Mucosa of stomach (tissue), 1 donor: ENCODE measurements around the gene PRKN.

Experiments
- H3K27me3 ChIP-seq: one replicate; pipeline ENCODE4 v1.7.0; 2013; ENCODE audit warnings: mild to moderate bottlenecking, low read length; ENCODE audit not compliant: control insufficient read depth, insufficient read depth
- H3K36me3 ChIP-seq: one replicate; pipeline ENCODE4 v1.7.0; 2013; ENCODE audit warnings: low read length; ENCODE audit not compliant: control insufficient read depth, insufficient read depth
- H3K4me1 ChIP-seq: one replicate; pipeline ENCODE4 v1.7.0; 2013; ENCODE audit warnings: mild to moderate bottlenecking, low read length; ENCODE audit not compliant: control insufficient read depth, insufficient read depth
- H3K4me3 ChIP-seq: one replicate; pipeline ENCODE4 v1.7.0; 2013; ENCODE audit warnings: low read length
- H3K9ac ChIP-seq: one replicate; pipeline ENCODE4 v1.7.0; 2013; ENCODE audit warnings: mild to moderate bottlenecking, low read length, moderate library complexity
- H3K9me3 ChIP-seq: one replicate; pipeline ENCODE4 v1.7.0; 2013; ENCODE audit warnings: mild to moderate bottlenecking, low read length, moderate library complexity; ENCODE audit not compliant: control insufficient read depth
- donor health status: Pancreatic carcinoma.

Gene PRKN

GRCh38 chr6:161305860-161306259, 1421.7 kb downstream of the PRKN start:
- Histone ChIP-seq H3K27me3 (no peaks in the 10 kb centered on the region), H3K4me1 (no peaks in the 10 kb centered on the region), H3K9ac (no peak overlapping the region), H3K9me3 (no peaks in the 10 kb centered on the region), H3K36me3 (no peaks in the 10 kb centered on the region), H3K4me3 (no peak overlapping the region)

DNA sequence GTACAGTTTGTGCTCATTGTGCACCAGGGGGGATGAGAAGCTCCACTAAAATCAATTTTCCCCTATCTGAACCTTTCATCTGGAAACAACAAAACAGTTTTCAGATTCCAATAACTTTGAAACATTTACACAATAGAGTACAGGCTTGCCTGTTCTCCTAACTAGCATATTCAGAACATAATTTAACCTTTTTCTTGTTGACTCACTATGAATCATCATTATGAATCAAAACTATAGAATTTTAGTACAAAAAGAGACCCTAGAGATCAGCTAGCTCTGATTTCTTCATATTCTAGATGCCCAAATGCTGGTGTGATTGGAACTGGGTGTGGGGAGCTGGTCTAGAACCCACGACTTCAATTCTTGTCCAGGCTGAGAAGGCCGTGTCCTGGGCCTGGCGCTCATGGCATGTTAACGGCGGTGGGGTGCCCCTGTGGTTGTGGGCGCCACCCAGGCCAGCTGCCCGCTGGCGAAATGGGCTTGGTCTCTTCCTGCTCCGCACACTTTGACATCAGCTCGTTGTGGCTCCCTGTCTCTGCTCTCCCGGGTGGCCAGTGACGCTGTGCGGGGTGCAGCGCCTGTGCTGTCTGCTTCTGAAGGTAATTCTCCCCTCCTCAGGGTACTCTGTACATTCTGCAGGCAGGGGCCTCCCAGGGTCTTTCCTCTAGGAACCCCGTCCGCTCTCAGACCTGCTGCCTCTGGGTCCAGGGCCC, 1423.8 kb downstream of the PRKN start:
- Histone ChIP-seq H3K36me3 (no peaks in the 10 kb centered on the region), H3K4me3 (no peak overlapping the region), H3K9me3 (no peaks in the 10 kb centered on the region), H3K9ac (no peak overlapping the region), H3K4me1 (no peaks in the 10 kb centered on the region), H3K27me3 (no peaks in the 10 kb centered on the region)

DNA sequence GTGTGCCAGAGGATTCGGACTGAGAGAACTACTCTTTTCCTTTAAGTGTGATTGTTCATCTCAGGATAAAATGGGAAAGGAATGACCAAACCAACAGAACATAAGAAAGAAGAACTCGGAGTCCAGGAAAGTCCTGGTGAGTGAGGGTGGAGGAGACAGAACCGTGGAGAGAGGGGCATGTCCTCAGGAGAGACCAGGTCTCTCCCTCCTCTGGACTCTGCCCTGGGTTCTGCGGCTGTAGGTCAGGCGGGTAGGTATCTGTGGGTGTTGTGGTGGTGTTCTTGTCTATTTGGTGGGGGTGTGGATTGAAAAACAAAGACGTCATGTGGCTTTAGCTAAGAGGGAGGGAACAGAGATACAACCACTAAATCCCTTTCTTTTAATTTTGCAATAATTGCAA, 1424.6 kb downstream of the PRKN start:
- no peaks in the 10 kb centered on the region for H3K9me3 ChIP-seq
- no peaks in the 10 kb centered on the region for H3K4me1 ChIP-seq
- no peaks in the 10 kb centered on the region for H3K36me3 ChIP-seq
- no peak overlapping the region for H3K4me3 ChIP-seq
- no peaks in the 10 kb centered on the region for H3K27me3 ChIP-seq
- H3K9ac ChIP-seq: no peak overlapping the region

DNA sequence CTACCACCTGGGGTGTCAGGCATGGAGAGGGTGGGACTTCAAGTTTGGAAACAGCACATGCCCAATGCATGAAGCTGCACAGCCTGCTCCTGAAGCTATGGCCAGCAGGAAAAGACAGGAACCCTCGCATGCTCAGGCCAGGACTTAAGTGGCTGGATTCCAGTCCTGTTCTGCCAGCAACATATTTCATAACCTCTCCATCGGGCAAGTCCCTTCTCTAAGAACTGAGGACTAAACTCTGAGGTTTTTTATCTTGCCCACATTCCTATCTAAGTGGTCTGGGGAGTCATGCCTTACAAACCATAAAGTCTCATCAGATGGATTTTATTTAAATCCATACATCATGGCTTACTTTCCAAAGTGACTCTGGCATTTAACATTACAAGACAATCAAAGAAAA, 1426.2 kb downstream of the PRKN start:
- Histone ChIP-seq H3K36me3 (no peaks in the 10 kb centered on the region), H3K27me3 (no peaks in the 10 kb centered on the region), H3K4me1 (no peaks in the 10 kb centered on the region), H3K9ac (no peak overlapping the region), H3K9me3 (no peaks in the 10 kb centered on the region), H3K4me3 (no peak overlapping the region)

- no peaks in the 10 kb centered on the region for H3K9me3 ChIP-seq
- H3K4me1 ChIP-seq: no peaks in the 10 kb centered on the region
- no peak overlapping the region for H3K9ac ChIP-seq
- no peaks in the 10 kb centered on the region for H3K36me3 ChIP-seq
- H3K4me3 ChIP-seq: no peak overlapping the region
- H3K27me3 ChIP-seq: no peaks in the 10 kb centered on the region
Observed at GRCh38 chr6:161300823-161301222, 1426.7 kb downstream of the PRKN start.

- no peak overlapping the region for H3K4me3 ChIP-seq
- H3K4me1 ChIP-seq: no peaks in the 10 kb centered on the region
- H3K9ac ChIP-seq: no peak overlapping the region
- no peaks in the 10 kb centered on the region for H3K9me3 ChIP-seq
- H3K36me3 ChIP-seq: no peaks in the 10 kb centered on the region
- H3K27me3 ChIP-seq: no peaks in the 10 kb centered on the region
Observed at GRCh38 chr6:161299726-161300125, 1427.8 kb downstream of the PRKN start.
